ENCODE results near the gene RBP3. TPM values are rescaled to one million over a fixed set of nuclear protein-coding genes. Genes with fewer than 3 reads are reported as not detected.

RBP3 gene
- not detected in 5 replicates for total RNA-seq (2022; extraction: Qiagen RNA extraction)

DNA sequence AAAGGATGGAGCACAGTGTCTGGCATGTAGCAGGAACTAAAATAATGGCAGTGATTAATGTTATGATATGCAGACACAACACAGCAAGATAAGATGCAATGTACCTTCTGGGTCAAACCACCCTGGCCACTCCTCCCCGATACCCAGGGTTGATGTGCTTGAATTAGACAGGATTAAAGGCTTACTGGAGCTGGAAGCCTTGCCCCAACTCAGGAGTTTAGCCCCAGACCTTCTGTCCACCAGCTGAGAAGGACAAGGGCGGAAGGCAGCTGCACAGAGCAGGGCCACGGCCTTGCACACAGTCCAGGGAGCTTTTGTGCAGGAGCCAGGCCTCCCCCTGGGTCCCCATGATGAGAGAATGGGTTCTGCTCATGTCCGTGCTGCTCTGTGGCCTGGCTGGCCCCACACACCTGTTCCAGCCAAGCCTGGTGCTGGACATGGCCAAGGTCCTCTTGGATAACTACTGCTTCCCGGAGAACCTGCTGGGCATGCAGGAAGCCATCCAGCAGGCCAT, at the start of gene RBP3:
Gene RBP3, plus strand, starts transcription at position 226 of the 514 bp plus-strand sequence. Its CDS starts 122 bp downstream, at position 348.

DNA sequence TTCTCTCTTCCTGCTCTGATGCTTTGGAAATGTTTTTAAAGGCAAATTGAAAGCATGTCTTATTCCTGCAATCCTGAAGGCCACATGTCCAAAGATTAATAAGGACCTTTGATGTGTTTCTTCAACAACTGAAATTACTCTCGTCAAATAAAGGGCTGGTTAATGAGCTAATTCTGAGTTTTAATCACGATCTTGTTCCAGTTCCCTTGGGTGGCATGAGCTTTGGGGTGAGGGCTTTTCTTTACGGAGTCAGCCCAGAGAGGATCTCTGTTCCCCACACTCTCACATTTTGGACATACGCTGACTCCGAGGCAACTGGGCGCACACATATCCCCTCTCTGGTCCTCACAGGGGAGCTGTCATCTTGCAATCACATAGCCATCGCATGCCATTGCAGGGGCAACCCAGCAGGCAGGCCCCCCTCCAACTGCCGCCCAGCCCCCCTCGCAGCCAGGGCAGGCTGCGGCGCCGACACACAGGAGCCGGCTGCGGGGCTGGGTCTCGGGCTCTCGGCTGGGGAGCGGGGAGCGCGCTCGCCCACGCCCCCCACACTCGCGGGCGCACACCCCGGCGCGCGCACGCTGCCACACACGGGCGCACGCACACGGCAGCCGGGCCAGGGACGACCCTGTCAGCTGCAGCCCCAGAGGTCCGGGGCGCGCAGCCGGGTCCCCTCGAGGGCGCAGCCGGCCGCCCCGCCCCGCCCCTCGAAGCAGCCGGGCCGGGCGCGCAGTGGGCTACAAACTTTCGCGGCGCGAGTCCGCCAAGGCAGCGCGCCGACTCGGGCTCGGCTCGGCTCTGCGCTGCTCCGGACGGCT, 48.3 kb upstream of the RBP3 start, which contains the start of gene GDF10:
Gene GDF10, plus strand, starts transcription at position 587 of the 818 bp plus-strand sequence. CDS start 455 bp downstream, outside the sequence.

DNA sequence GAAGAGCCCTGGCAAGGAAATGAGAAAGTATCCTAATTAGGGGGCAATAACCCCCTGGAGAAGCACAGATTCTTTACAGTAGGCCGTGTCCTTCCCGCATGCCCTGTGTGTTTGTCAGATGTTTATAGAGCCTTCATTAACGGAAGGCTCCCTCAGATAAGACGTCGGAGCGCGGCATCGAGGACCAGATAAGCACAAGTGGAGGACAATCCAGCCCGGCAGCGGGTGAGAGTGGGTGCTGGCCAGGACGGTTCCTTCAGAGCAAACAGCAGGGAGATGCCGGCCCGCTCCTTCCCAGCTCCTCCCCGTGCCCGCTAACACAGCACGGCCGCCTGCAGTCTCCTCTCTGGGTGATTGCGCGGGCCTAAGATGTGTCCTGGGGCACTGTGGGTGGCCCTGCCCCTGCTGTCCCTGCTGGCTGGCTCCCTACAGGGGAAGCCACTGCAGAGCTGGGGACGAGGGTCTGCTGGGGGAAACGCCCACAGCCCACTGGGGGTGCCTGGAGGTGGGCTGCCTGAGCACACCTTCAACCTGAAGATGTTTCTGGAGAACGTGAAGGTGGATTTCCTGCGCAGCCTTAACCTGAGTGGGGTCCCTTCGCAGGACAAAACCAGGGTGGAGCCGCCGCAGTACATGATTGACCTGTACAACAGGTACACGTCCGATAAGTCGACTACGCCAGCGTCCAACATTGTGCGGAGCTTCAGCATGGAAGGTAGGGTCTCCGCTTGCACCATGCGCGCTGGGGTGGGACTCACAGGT, 25.7 kb upstream of the RBP3 start, which contains the start of gene GDF2:
Gene GDF2, plus strand, starts transcription at position 155 of the 762 bp plus-strand sequence. Its CDS starts 215 bp downstream, at position 370.

DNA sequence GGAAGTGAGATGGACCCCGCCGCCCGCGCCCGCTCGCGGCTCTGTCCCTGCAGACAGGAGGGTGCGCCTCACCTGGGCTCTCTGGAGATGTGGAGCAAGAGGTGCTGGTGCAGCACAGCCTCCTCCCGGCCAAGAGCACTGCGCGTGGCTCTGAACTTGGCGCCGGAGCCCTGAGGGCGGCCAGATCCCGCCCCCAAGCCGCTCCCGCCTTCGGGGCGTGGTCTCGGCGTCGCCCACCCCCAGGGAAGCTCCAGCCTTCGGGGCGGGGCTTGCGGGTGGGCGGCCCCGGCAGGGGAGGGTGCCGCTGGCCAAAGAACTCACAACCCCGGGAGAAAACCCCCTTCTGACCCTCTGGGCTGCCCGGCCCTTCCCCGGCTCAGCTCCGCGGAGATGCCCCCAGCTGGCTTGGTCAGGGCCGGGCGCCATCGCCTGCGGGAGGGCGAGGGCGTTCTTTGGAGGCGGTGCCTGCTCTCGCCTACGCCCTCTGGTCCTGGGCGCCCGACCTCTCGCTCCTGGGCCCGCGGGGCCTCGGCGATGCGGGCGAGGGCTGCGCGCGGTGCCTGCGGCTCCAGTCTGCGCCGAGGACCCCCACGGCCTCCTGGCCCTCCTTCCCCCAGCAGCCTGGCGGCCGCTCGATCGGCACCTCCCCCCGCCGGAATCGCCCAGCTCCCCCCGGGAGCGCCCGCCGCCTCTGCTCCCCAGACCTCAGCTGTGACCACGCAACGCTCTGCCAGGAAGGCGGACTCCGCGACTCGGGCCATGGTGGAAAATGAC, 36.2 kb downstream of the RBP3 start, which contains the start of gene ZNF488:
Gene ZNF488, minus strand, starts transcription at position 146 of the 774 bp plus-strand sequence. CDS start 15,464 bp downstream, outside the sequence.

Other genes starting within 250 kb of the RBP3 start
- 0.03 to 0.10 TPM (median 0.07 TPM) in 5 replicates for gene GDF10, start 48.2 kb upstream of the RBP3 start, total RNA-seq (2022; extraction: Qiagen RNA extraction)
- not detected in 5 replicates for gene GDF2, start 25.9 kb upstream of the RBP3 start, total RNA-seq (2022; extraction: Qiagen RNA extraction)
- 10.9 to 15.0 TPM (median 13.2 TPM) in 5 replicates for gene ZNF488, start 35.9 kb downstream of the RBP3 start, total RNA-seq (2022; extraction: Qiagen RNA extraction)
- 28.3 to 41.4 TPM (median 35.1 TPM) in 5 replicates for gene ANXA8, start 135.8 kb downstream of the RBP3 start, total RNA-seq (2022; extraction: Qiagen RNA extraction)
- gene FAM25G, start 143.3 kb downstream of the RBP3 start, total RNA-seq (2022; extraction: Qiagen RNA extraction) = 0.85 to 1.5 TPM (median 1.1 TPM) in 3 of 5 replicates, not detected in the others
- 8.4 to 10.5 TPM (median 9.7 TPM) in 5 replicates for gene AGAP9, start 175.3 kb downstream of the RBP3 start, total RNA-seq (2022; extraction: Qiagen RNA extraction)